Fibroblast of skin of back (primary cell): Measurements from ENCODE around the gene TPRN.
A peak's percentile ranks its signal among the peaks of the same experiment; 100 is the strongest.

ENCODE experiments used
- DNase-seq: peaks from one replicate; pipeline ENCODE4 v3.0.0-alpha.2; 2013

Gene TPRN

DNA sequence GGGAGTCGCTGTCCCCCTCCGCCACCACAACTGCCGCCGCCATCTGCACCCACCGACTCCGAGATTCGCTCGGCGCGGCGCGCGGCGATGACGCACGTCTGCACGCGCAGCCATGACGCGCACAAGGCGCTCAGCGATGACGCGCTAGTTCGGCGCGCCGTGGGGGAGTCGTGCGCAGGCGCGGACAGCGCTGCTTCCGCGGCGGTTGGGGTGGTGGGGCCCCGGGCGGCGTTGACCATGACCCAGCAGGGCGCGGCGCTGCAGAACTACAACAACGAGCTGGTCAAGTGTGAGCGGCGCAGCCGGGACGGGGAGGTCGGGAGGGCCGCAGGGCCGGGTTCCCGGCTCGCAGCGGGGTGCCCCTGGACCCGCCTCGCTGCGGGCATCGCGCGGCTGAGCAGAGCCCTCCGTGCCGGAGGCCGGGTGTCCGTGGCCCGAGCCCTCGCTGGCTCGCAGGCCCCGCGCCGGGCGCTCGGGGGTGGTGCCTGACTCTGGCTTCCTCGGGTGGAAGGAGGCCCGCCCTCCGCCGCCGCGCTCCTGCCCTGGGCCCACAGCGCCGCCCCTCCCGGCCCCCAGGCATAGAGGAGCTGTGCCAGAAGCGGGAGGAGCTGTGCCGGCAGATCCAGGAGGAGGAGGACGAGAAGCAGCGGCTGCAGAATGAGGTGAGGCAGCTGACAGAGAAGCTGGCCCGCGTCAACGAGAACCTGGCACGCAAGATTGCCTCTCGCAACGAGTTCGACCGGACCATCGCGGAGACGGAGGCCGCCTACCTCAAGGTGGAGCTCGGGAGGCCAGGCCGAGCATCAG, 11.8 kb downstream of the TPRN start, which contains the start of the genes ANAPC2 and SSNA1:
Gene ANAPC2 (minus strand): TSS at position 71 of the 807 bp plus-strand sequence. CDS start 28 bp downstream, at position 43.
Gene SSNA1 (plus strand): TSS at position 187 of the 807 bp plus-strand sequence. CDS start 51 bp downstream, at position 238.
- peak; percentile 91 for DNase-seq

DNA sequence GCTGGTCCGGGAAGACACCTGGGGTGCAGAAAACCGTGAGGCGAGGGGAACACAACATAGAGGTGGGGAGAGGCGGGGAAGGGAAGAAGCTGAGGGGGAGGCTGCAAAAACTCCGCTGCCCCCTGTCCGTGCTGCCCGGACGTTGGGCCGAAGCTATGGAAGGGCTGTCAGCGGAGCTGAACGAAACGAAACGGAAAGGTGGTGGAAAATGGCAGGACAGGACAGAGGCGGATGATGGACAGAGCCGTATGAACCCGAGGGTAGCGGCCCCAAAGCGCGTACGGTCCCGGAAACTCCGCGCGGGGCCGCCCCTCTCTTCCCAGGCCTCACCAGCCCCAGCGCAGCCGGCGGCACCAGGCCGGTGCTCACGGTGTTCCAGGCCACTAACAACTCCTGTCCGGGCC, 12.5 kb downstream of the TPRN start:
- no peak for DNase-seq

- DNase-seq = no peak
These were observed 13.2 kb downstream of the TPRN start for GRCh38 chr9:137187386-137187785.

- DNase-seq = no peak
These were observed 14.2 kb downstream of the TPRN start for GRCh38 chr9:137186385-137186784.

- no peak for DNase-seq
These were observed 14.6 kb downstream of the TPRN start for GRCh38 chr9:137185921-137186320.

GRCh38 chr9:137184881-137185660, 15.5 kb downstream of the TPRN start:
- no peak for DNase-seq

DNA sequence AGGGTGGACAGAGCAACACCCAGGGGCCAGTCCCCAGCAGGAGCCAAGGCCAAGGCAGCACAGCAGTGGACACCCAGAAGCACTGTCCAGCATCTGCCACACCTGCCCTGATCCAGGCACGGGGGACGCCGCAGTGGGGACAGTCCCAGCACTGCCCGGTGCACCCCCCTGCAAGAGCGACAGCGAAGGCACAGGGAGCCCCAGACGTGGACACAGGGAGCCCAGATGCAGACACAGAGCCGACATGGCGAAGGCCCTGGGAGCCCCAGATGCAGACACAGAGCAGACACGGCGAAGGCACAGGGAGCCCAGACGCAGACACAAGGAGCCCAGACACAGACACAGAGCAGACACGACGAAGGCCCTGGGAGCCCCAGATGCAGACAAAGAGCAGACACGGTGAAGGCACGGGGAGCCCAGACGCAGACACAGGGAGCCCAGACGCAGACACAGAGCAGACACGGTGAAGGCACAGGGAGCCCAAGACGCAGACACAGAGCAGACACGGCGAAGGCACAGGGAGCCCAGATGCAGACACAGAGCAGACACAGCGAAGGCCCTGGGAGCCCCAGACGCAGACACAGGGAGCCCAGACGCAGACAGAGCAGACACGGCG, 16.5 kb downstream of the TPRN start:
- DNase-seq = no peak

- DNase-seq = no peak
These were observed 17.7 kb downstream of the TPRN start for GRCh38 chr9:137182836-137183235.

GRCh38 chr9:137181680-137182079, 18.9 kb downstream of the TPRN start:
- no peak for DNase-seq

DNA sequence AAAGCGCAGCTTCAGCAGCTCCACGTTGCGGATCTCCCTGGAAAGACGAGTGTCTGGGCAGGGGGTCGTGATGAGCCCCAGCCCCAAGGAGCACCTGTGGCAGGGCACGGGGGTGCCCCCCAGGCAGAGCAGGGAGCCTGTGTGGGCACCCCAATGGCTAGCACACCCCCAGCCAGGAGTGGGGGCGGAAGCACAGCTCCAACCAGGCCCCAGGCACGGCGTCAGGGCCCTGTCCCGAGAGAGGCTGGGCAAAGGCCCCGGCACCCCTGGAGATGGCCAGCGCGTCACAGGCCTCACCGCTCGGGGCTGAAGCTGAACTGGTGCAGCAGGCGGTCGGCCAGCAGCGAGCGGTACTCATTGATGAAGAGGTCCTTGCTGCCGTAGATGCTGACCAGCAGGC, 20.1 kb downstream of the TPRN start:
- no peak for DNase-seq

- DNase-seq = no peak
These were observed 20.8 kb downstream of the TPRN start for GRCh38 chr9:137179761-137180160.

DNA sequence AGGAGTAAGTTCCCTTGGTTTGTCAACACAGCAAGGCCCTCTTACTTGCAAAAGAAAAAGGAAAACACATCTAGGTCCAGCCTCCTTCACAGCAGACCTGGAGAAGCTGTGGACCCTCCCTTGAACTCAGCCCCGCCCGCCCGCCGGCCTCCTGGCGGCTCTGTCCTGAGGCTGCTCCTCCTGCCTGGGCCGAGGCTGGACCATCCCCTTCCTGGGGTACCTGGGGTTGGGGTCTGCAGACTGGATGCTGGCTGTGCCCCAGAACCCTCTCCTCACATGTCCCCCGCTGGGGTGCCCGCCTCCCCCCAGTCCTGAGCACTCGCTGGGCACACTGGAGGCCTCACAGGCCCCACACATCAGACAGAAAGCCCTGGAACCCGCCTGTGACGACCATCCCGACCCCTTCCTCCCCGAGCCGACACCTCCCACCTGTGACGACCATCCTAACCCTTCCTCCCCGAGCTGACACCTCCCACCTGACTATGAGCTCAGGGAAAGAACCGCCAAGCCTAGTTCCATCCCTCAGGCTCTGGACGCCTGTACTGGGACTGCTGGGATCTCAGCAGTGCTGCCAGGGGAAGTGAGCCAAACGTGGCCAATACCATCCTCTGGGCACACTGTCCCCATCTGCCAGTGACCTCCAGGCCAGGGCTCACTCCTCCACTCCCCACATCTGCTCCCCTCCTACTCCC, 21.5 kb downstream of the TPRN start:
- DNase-seq = no peak

GRCh38 chr9:137178201-137178938, 22.2 kb downstream of the TPRN start:
- DNase-seq = peak; percentile 30

DNA sequence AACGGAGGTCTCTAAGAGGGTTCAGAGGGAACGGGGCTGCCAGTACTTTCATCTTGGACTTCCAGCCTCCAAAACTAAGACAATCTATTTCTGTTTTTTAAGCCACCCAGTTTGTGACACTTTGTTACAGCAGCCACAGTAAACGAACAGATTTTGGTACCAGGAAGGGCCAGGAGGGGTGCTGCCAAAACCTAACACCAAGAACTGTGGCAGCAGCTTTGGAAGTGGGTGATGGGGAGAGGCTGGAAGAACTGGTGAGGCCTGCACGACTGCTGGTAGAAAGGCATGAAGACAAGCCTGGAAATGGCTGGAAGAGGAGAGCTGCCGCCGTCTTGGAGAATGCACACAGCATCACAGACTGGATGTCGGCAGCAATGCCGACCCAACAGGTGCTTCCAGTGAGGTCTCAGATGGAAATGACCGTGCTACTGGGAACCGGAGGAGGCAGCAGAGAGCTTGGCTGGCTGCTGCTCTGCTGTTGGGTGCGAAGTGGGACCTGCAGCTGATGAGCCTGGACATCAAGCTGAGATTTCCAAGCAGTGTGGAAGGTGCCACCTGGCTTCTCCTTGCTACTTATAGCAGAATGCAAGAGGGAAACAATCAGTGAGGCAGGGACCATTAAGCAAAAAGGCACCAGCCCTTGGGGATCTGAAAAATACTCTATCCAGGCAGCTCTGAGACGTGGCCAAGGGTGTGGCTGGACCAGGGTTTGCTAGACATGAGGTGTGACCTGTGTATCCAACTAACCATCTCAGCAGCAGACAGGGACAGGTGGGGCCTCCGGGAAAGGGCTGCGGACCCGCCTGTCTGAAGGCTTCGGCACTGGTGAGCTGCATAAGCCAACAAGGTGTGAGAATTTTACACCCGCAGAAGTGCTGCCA, 24.0 kb downstream of the TPRN start:
- DNase-seq = no peak

DNA sequence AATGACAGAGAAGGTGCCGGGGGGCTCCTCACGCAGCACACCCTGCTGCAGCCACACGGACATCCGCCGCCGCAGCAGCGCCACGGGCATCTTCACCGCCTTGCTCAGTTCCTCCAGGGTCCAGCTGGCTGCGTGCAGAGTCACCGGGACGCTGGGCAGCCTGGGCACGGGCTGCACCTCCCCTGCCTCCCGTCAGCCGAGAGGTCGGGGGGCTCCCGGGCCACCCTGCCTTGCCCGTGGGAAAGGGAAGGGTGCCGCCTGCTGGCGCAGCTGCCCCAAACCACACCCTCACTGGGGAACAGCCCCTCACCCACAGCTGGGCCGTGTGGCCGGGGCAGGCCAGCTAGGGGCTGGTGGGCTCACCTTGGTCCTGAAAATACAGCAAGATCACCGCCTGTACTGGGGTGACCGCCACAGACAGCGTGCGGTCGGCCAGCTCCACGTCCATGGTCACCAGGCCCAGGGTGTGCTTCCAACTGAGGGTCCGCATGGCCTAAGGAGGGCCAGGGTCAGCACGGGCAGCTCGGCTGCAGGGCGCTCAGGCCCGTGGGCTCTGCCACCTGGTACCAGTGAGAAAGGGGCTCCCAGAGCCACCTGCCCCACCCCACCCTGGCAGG, 25.1 kb downstream of the TPRN start:
- DNase-seq = no peak

DNA sequence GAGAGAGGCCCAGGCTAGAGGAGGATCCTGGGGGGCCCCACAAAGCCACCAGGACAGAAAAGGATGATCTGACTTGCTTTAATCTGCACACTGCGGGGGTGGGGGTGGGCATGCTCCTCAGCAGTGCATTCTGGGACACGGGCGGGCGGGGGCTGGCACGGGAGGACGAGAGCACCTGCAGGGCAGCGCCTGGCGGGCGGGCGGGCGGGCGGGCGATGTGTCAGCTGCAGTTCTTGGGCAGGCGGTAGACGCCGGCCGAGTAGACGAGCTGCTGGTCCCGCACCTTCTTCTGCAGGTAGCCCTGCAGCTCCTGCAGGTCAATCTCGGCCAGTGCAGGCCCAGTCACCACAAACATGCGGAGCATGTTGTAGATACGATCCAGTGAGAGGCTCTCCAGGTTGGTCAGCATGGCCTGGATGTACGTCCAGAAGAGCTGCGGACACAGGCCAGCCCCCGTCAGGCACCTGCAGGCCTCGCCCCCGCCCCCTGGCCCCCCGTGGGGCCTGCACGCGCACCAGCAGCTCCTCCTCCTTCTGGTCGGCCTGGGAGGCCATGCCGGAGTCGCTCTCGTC, 25.7 kb downstream of the TPRN start:
- DNase-seq = no peak

GRCh38 chr9:137173796-137174664, 26.5 kb downstream of the TPRN start:
- no peak for DNase-seq

- no peak for DNase-seq
These were observed 27.4 kb downstream of the TPRN start for GRCh38 chr9:137172901-137173795.
